HEK293 (cell line): ENCODE measurements around the gene SLC35G6.

ENCODE experiments used
- CTCF ChIA-PET: fragments of 350-600 bp; formaldehyde crosslinking; extraction: SDS; loops from one replicate; lab custom pipeline; 2021; ENCODE audit warnings: antibody characterized with exemption; lab: Yijun Ruan, JAX
- POLR2A ChIA-PET: fragments of 300-600 bp; formaldehyde crosslinking; extraction: SDS; loops from one replicate; lab custom pipeline; 2020; ENCODE audit warnings: antibody characterized with exemption, inconsistent platforms; lab: Yijun Ruan, JAX
- H3K27ac ChIP-seq: fragments of 200-500 bp; sonication (Bioruptor generic); 2 replicates; pipeline ENCODE4 v1.5.1; 2014; ENCODE audit warnings: low read depth, low read length, control low read depth, inconsistent platforms; ENCODE audit errors: extremely low read depth
- H3K36me3 ChIP-seq, 2 experiments: fragments of 200-500 bp in 1 of 2; sonication (Bioruptor generic) in 1 of 2; 1 replicate in 1 of 2; 2 replicates in 1 of 2; pipeline ENCODE4 v1.5.1; 2014 to 2017; ENCODE audit warnings: inconsistent platforms in 2 of 2, low read length in 2 of 2; ENCODE audit not compliant: control insufficient read depth in 2 of 2, insufficient read depth in 1 of 2
- H3K4me1 ChIP-seq: fragments of 200-500 bp; sonication (Bioruptor generic); 2 replicates; pipeline ENCODE4 v1.5.1; 2014; ENCODE audit warnings: mild to moderate bottlenecking, low read length, inconsistent platforms; ENCODE audit not compliant: control insufficient read depth, insufficient read depth
- H3K4me3 ChIP-seq: 2 replicates; pipeline ENCODE4 v1.5.1; 2011; ENCODE audit warnings: low read depth, mild to moderate bottlenecking, control low read depth, low read length, moderate library complexity
- H3K9me3 ChIP-seq: fragments of 200-500 bp; sonication (Bioruptor generic); 2 replicates; pipeline ENCODE4 v1.5.1; 2014; ENCODE audit warnings: low read depth, low read length, inconsistent platforms; ENCODE audit not compliant: control insufficient read depth, insufficient read depth
- BCL11A ChIP-seq: fragments of 450-650 bp; formaldehyde crosslinking; IDR thresholded peaks from 2 replicates; pipeline ENCODE4 v1.5.1; 2016; ENCODE audit warnings: low read depth, missing biosample characterization, missing genetic modification characterization
- BCL11B ChIP-seq: fragments of 450-650 bp; formaldehyde crosslinking; IDR thresholded peaks from 2 replicates; pipeline ENCODE4 v1.5.1; 2016; ENCODE audit warnings: low read depth, missing biosample characterization, missing genetic modification characterization
- KLF16 ChIP-seq: fragments of 450-650 bp; formaldehyde crosslinking; IDR thresholded peaks from 2 replicates; pipeline ENCODE4 v1.5.1; 2017; ENCODE audit warnings: missing biosample characterization, missing genetic modification characterization
- PRDM1 ChIP-seq: fragments of 450-650 bp; formaldehyde crosslinking; IDR thresholded peaks from 2 replicates; pipeline ENCODE4; 2016; ENCODE audit warnings: missing biosample characterization, missing genetic modification characterization
- SP2 ChIP-seq: fragments of 450-650 bp; formaldehyde crosslinking; IDR thresholded peaks from 2 replicates; pipeline ENCODE4 v1.5.1; 2016; ENCODE audit warnings: missing biosample characterization, missing genetic modification characterization
- YY1 ChIP-seq: fragments of 450-650 bp; formaldehyde crosslinking; IDR thresholded peaks from 2 replicates; pipeline ENCODE4 v1.5.1; 2018; ENCODE audit warnings: missing biosample characterization, missing genetic modification characterization
- ZFP3 ChIP-seq: fragments of 450-650 bp; formaldehyde crosslinking; IDR thresholded peaks from 2 replicates; pipeline ENCODE4 v1.5.1; 2016; ENCODE audit warnings: low read depth, missing biosample characterization, missing genetic modification characterization
- ZNF16 ChIP-seq: fragments of 450-650 bp; formaldehyde crosslinking; IDR thresholded peaks from 2 replicates; pipeline ENCODE4 v1.5.1; 2016; ENCODE audit warnings: low read depth, missing biosample characterization, missing genetic modification characterization
- ZNF248 ChIP-seq: fragments of 450-650 bp; formaldehyde crosslinking; IDR thresholded peaks from 2 replicates; pipeline ENCODE4 v1.5.1; 2017; ENCODE audit warnings: missing biosample characterization, missing genetic modification characterization
- ZNF311 ChIP-seq: fragments of 450-650 bp; formaldehyde crosslinking; IDR thresholded peaks from 2 replicates; pipeline ENCODE4 v1.5.1; 2017; ENCODE audit warnings: missing biosample characterization, missing genetic modification characterization, borderline replicate concordance
- ZNF433 ChIP-seq: fragments of 450-650 bp; formaldehyde crosslinking; IDR thresholded peaks from 2 replicates; pipeline ENCODE4 v1.5.1; 2016; ENCODE audit warnings: missing biosample characterization, missing genetic modification characterization, low read depth
- ZNF600 ChIP-seq: fragments of 450-650 bp; formaldehyde crosslinking; IDR thresholded peaks from 2 replicates; pipeline ENCODE4 v1.5.1; 2016; ENCODE audit warnings: missing biosample characterization, missing genetic modification characterization
- ZNF626 ChIP-seq: fragments of 450-650 bp; sonication (Bioruptor Pico); formaldehyde crosslinking; IDR thresholded peaks from 2 replicates; pipeline ENCODE4 v1.5.1; 2018; ENCODE audit warnings: missing biosample characterization, missing genetic modification characterization, inconsistent platforms
- TF ChIP-seq, protein P1 (sequence below): fragments of 450-650 bp; formaldehyde crosslinking; IDR thresholded peaks from 2 replicates; pipeline ENCODE4 v1.5.1; 2017; ENCODE audit warnings: missing biosample characterization, missing genetic modification characterization
- TF ChIP-seq, protein P2 (sequence below): fragments of 450-650 bp; IDR thresholded peaks from 2 replicates; pipeline ENCODE4 v1.5.1; 2018; ENCODE audit warnings: missing biosample characterization, missing genetic modification characterization
- TF ChIP-seq, protein P3 (sequence below): fragments of 450-650 bp; formaldehyde crosslinking; IDR thresholded peaks from 2 replicates; pipeline ENCODE4 v1.5.1; 2016; ENCODE audit warnings: missing biosample characterization, missing genetic modification characterization
- TF ChIP-seq, protein P4 (sequence below): fragments of 450-650 bp; formaldehyde crosslinking; IDR thresholded peaks from 2 replicates; pipeline ENCODE4 v1.5.1; 2017; ENCODE audit warnings: missing biosample characterization, missing genetic modification characterization
- TF ChIP-seq, protein P5 (sequence below): fragments of 450-650 bp; formaldehyde crosslinking; IDR thresholded peaks from 2 replicates; pipeline ENCODE4; 2016; ENCODE audit warnings: missing biosample characterization, missing genetic modification characterization
- TF ChIP-seq, protein P6 (sequence below): fragments of 450-650 bp; formaldehyde crosslinking; IDR thresholded peaks from 2 replicates; pipeline ENCODE4 v1.5.1; 2016; ENCODE audit warnings: missing biosample characterization, missing genetic modification characterization

The SLC35G6 gene

DNA sequence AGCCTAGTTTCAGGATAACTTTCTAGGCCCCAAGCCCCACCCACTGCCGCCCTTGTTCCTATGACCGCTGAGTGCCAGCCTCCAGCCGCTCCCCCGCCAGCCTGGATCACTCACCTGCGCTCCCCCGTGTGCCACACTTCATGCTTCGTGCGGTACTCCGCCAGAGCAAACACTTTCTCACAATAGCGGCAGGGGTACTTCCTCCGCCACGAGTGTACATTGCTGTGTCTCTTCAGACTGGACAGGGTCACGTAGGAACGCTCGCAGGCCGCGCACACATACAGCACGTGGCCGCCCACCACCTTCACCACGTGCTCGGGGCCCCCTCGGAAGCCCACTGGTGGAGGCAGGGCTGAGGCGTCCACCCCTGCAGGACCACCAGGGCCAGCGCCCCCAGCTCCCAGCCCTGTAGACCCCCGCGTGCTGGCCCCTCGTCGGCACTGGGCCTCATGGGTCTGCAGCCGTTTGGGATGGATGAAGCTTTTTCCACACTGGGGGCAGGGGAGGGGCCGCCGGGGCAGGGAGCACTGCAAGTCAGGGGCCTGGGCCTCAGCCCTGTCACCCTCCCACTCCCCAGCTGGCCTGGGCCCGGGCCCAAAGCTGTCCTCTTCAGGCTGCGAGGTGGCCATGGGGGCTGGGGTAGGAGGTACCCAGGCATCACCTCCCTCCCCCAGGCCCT, 15.5 kb upstream of the SLC35G6 start:
- Histone ChIP-seq H3K36me3 (peaks cover 0 to 51% of the 10 kb centered on the region in 2 experiments; a peak in 2 of 3 replicates), H3K4me1 (peaks cover 4% of the 10 kb centered on the region; the same call in 1 of the 2 replicates), H3K9me3 (no peaks in the 10 kb centered on the region), H3K27ac (no peak overlapping the region), H3K4me3 (no peak overlapping the region)
- CTCF ChIA-PET, result interaction anchor here (0.5 to 0.8 kb wide), 3 partner anchors 30 to 1555 kb away, joined by 3 read pairs; no protein-coding TSS in a partner anchor
- TF ChIP-seq ZNF433 (tag by site-specific recombination) (no peak), ZNF16 (no peak), ZFP3 (tag by site-specific recombination) (no peak), KLF16 (tag by site-specific recombination) (no peak), ZNF248 (no peak), ZNF311 (no peak)
- TF ChIP-seq, protein P1, sequence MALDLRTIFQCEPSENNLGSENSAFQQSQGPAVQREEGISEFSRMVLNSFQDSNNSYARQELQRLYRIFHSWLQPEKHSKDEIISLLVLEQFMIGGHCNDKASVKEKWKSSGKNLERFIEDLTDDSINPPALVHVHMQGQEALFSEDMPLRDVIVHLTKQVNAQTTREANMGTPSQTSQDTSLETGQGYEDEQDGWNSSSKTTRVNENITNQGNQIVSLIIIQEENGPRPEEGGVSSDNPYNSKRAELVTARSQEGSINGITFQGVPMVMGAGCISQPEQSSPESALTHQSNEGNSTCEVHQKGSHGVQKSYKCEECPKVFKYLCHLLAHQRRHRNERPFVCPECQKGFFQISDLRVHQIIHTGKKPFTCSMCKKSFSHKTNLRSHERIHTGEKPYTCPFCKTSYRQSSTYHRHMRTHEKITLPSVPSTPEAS (tag by site-specific recombination), result no peak
- POLR2A ChIA-PET, result interaction anchor here (0.6 to 2.0 kb wide), 3 partner anchors 10 to 43 kb away, joined by 3 to 6 read pairs (median 5); partner anchors contain the start of gene POLR2A

DNA sequence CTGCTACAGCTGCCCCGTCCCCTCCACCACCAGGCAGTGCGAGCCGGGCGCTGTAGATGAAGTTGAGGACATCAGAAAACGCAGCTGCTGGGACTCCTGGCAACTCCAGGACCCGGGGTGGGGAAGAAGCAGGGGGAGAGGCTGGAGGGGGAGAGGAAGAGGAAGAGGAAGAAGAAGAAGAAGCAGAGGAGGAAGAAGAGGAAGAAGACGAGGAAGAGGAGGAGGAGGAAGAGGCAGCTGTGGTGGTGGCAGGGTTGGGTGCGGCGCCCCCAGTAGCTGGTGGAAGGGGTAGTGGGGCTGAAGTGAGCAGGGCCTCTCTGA, 15.0 kb upstream of the SLC35G6 start:
- peaks cover 4% of the 10 kb centered on the region; the same call in 1 of the 2 replicates for H3K4me1 ChIP-seq
- TF ChIP-seq, protein P2, sequence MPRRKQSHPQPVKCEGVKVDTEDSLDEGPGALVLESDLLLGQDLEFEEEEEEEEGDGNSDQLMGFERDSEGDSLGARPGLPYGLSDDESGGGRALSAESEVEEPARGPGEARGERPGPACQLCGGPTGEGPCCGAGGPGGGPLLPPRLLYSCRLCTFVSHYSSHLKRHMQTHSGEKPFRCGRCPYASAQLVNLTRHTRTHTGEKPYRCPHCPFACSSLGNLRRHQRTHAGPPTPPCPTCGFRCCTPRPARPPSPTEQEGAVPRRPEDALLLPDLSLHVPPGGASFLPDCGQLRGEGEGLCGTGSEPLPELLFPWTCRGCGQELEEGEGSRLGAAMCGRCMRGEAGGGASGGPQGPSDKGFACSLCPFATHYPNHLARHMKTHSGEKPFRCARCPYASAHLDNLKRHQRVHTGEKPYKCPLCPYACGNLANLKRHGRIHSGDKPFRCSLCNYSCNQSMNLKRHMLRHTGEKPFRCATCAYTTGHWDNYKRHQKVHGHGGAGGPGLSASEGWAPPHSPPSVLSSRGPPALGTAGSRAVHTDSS, result peak; percentile 98
- TF ChIP-seq ZNF626, result no peak
- POLR2A ChIA-PET, result interaction anchor here (0.6 to 2.0 kb wide), 4 partner anchors 10 to 19 kb away, joined by 3 to 6 read pairs (median 4); partner anchors contain the start of genes POLR2A and ZBTB4
- no peaks in the 10 kb centered on the region for H3K9me3 ChIP-seq
- CTCF ChIA-PET, result interaction anchor here (0.6 to 1.2 kb wide), 3 partner anchors 9 to 111 kb away, joined by 3 to 4 read pairs (median 3); no protein-coding TSS in a partner anchor
- no peak overlapping the region for H3K27ac ChIP-seq
- no peak overlapping the region for H3K4me3 ChIP-seq
- H3K36me3 ChIP-seq, result peaks cover 0 to 48% of the 10 kb centered on the region in 2 experiments; a peak in 2 of 3 replicates

DNA sequence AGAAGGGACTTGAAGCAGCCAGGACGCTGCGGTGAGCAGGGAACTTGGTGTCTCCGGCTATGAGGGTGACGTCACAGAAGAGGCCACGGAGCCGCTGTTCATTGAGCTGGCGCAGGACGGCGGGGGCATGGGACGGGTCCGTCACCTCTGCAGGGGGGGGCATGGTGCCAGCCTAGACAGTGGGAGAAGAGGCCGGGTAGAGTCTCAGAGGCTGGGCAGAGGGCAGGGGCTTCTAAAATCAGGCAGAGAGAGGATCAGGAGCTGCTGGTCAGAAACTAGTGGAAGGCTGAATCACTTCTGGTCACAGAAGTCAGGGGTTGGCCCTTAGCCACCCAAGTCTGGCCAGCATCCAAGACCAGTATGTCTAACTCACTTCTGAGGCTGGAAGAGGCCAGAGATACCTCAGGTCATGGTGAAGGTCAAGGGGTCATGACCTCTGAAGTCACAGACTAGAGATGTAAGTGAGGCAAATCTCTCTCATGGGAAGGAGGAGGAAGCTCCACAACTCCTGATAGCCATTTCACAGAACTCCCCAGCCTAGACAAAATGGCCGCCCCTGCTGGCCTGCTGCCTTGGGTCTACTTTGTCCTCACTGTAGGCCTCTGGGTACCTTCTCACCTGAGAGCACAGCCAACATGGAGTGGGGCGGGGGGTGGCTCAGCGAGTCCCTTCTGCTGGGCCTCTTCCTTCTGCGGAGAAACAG, 14.5 kb upstream of the SLC35G6 start:
- CTCF ChIA-PET, result interaction anchor here (0.6 to 1.4 kb wide), 4 partner anchors 10 to 111 kb away, joined by 3 to 4 read pairs (median 3); no protein-coding TSS in a partner anchor
- no peak overlapping the region for H3K4me3 ChIP-seq
- peaks cover 0 to 43% of the 10 kb centered on the region in 2 experiments; a peak in 2 of 3 replicates for H3K36me3 ChIP-seq
- H3K27ac ChIP-seq, result 0 out of 2 replicates have a peak overlapping the region, but pooled peaks have one; percentile 19
- no peaks in the 10 kb centered on the region for H3K9me3 ChIP-seq
- H3K4me1 ChIP-seq, result peaks cover 5% of the 10 kb centered on the region
- POLR2A ChIA-PET, result interaction anchor here (0.6 to 1.3 kb wide), 3 partner anchors 11 to 18 kb away, joined by 3 to 4 read pairs (median 4); partner anchors contain the start of gene ZBTB4
- TF ChIP-seq, protein P3, sequence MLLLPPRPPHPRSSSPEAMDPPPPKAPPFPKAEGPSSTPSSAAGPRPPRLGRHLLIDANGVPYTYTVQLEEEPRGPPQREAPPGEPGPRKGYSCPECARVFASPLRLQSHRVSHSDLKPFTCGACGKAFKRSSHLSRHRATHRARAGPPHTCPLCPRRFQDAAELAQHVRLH (tag by site-specific recombination), result no peak
- TF ChIP-seq ZNF600 (tag by site-specific recombination) (peak; percentile 26; the same call in 1 of the 2 replicates), YY1 (tag by site-specific recombination) (no peak), PRDM1 (no peak), BCL11A (tag by site-specific recombination) (peak; percentile 93), BCL11B (tag by site-specific recombination) (peak; percentile 93), SP2 (tag by site-specific recombination) (no peak)
- TF ChIP-seq, protein P4, sequence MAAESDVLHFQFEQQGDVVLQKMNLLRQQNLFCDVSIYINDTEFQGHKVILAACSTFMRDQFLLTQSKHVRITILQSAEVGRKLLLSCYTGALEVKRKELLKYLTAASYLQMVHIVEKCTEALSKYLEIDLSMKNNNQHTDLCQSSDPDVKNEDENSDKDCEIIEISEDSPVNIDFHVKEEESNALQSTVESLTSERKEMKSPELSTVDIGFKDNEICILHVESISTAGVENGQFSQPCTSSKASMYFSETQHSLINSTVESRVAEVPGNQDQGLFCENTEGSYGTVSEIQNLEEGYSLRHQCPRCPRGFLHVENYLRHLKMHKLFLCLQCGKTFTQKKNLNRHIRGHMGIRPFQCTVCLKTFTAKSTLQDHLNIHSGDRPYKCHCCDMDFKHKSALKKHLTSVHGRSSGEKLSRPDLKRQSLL (tag by site-specific recombination), result peak; percentile 65
- TF ChIP-seq, protein P5, sequence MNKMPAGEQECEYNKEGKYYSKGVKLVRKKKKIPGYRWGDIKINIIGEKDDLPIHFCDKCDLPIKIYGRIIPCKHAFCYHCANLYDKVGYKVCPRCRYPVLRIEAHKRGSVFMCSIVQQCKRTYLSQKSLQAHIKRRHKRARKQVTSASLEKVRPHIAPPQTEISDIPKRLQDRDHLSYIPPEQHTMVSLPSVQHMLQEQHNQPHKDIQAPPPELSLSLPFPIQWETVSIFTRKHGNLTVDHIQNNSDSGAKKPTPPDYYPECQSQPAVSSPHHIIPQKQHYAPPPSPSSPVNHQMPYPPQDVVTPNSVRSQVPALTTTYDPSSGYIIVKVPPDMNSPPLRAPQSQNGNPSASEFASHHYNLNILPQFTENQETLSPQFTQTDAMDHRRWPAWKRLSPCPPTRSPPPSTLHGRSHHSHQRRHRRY (tag by site-specific recombination), result no peak
- TF ChIP-seq, protein P2, result no peak
- TF ChIP-seq, protein P6, sequence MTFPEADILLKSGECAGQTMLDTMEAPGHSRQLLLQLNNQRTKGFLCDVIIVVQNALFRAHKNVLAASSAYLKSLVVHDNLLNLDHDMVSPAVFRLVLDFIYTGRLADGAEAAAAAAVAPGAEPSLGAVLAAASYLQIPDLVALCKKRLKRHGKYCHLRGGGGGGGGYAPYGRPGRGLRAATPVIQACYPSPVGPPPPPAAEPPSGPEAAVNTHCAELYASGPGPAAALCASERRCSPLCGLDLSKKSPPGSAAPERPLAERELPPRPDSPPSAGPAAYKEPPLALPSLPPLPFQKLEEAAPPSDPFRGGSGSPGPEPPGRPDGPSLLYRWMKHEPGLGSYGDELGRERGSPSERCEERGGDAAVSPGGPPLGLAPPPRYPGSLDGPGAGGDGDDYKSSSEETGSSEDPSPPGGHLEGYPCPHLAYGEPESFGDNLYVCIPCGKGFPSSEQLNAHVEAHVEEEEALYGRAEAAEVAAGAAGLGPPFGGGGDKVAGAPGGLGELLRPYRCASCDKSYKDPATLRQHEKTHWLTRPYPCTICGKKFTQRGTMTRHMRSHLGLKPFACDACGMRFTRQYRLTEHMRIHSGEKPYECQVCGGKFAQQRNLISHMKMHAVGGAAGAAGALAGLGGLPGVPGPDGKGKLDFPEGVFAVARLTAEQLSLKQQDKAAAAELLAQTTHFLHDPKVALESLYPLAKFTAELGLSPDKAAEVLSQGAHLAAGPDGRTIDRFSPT, result peak; percentile 54; the same call in 1 of the 2 replicates
